ENCODE results near the gene BCLAF3. TPM values are rescaled to one million over a fixed set of nuclear protein-coding genes. Genes with fewer than 3 reads are reported as not detected.

Gene BCLAF3
- total RNA-seq, result 1 to 10 TPM; 3.3 to 6.9 (median 4.8) TPM
- 1 to 10 TPM; 2.2 to 4.2 TPM for polyA plus RNA-seq

DNA sequence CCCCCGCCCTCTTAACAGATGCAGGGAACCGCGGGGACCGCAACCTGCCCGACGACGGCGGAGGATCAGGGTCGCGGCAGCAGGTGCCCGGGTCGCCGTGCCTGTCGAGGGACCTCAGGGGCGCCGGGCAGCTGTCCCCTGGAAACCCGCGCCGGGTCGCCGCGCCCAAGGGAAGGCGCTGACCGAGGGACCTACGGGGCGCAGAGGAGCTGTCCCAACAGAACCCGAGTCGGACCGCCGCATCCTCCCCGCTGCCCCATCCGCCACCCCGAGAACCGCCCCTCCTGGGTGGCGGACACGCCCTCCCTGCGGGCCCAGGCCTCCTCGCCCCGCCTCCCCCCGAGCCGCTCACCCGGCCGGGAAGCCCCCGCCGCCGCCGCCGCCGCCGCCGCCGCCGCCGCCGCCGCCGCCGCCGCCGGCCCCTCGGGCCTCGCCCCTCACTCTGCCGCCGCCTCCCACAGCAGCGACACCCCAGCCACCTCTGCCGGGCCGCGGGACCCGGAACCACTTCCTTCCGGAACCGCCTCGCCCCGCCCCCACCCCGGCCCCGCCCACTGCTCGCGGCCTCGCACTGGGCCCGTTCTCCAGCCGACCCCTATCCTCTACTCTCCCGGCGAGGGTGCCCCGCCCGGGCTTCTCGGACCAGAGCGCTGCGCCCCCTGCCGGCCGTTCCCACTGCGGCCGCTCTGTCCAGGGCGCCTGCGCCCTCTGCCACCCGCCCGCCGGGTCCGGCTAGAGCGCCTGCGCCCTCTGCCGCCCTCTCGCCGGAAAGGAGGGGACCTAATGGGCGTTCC lies at the start of gene BCLAF3:
BCLAF3 (minus strand) TSS at position 506 of the 794 bp plus-strand sequence. CDS start 20,797 bp downstream, outside the sequence.
- peak within 1 kb of the TSS; percentile 49 to 67 (median 60) for H3K4me3 ChIP-seq
- H3K36me3 ChIP-seq, result no peaks in the 10 kb centered on the region
- TF ChIP-seq, protein P1, sequence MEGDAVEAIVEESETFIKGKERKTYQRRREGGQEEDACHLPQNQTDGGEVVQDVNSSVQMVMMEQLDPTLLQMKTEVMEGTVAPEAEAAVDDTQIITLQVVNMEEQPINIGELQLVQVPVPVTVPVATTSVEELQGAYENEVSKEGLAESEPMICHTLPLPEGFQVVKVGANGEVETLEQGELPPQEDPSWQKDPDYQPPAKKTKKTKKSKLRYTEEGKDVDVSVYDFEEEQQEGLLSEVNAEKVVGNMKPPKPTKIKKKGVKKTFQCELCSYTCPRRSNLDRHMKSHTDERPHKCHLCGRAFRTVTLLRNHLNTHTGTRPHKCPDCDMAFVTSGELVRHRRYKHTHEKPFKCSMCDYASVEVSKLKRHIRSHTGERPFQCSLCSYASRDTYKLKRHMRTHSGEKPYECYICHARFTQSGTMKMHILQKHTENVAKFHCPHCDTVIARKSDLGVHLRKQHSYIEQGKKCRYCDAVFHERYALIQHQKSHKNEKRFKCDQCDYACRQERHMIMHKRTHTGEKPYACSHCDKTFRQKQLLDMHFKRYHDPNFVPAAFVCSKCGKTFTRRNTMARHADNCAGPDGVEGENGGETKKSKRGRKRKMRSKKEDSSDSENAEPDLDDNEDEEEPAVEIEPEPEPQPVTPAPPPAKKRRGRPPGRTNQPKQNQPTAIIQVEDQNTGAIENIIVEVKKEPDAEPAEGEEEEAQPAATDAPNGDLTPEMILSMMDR (IDR thresholded peaks at IDR 0.05), result peak; percentile 77 to 85 (median 83)
- DNase-seq, result peak; percentile 82 to 95 (median 92)
- no peaks in the 10 kb centered on the region for H3K27me3 ChIP-seq
- no peaks in the 10 kb centered on the region for H3K9me3 ChIP-seq
- no peak for FAIRE-seq
- ATAC-seq, result peak; percentile 97 to 99 (median 98)
- peak within 1 kb of the TSS in 3 of 4 donors; percentile 42 to 84 (median 72) for H3K27ac ChIP-seq
- no peaks in the 10 kb centered on the region for H3K4me1 ChIP-seq
- intact Hi-C loops (cut with DNase I), result no loop called here
- WGBS, 2 donors, result 1 to 17% methylated on average over 52 to 95 of the region's 103 CpGs

DNA sequence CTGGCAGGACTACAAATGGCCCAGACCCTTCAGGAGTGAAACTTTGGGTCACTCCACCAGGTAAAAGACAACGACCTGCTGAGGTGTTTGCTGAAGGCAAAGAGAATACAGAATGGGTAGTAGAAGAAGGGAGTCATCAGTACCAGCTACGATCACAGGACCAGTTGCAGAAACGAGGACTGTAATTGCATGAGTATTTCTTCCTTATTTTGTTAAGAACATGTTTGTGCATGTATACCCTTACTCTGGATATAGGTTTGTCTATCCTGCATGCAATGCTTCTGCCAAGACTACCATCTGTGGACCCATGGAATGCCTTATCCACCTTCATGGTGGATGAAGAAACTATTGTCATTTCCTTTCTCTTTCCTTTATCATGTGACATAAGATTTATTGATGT lies 48.1 kb upstream of the BCLAF3 start:
- Histone ChIP-seq H3K4me3 (no peak overlapping the region), H3K4me1 (no peaks in the 10 kb centered on the region), H3K9me3 (no peaks in the 10 kb centered on the region), H3K27me3 (no peaks in the 10 kb centered on the region), H3K36me3 (no peaks in the 10 kb centered on the region), H3K27ac (no peak overlapping the region)
- DNase-seq (no peak), ATAC-seq (no peak), FAIRE-seq (no peak)
- TF ChIP-seq, protein P1 (IDR thresholded peaks at IDR 0.05), result no peak
- intact Hi-C loops (cut with DNase I), result no loop called here
- WGBS, 2 donors, result 76% methylated on average over 3 of the region's 3 CpGs

DNA sequence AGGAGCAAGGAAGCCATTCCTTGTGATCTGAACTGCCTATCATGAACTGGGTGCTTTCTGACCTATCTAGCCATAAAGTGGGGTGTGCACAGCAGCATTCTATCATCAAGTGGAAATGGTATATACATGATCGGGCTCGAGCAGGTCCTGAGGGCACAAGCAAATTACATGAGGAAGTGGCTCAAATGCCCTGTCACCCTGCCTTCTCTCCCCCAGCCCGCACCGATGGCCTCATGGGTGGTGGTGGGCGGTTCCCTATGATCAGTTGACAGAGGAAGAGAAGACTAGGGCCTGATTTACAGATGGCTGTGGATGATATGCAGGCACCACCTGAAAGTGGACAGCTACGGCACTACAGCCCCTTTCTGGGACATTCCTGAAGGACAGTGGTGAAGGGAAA lies 46.3 kb upstream of the BCLAF3 start:
- Histone ChIP-seq H3K9me3 (no peaks in the 10 kb centered on the region), H3K4me3 (no peak overlapping the region), H3K36me3 (no peaks in the 10 kb centered on the region), H3K4me1 (no peaks in the 10 kb centered on the region), H3K27me3 (no peaks in the 10 kb centered on the region), H3K27ac (no peak overlapping the region)
- DNase-seq (no peak), ATAC-seq (no peak), FAIRE-seq (no peak)
- WGBS, 2 donors, result 87 to 89% methylated on average over 6 of the region's 6 CpGs
- TF ChIP-seq, protein P1 (IDR thresholded peaks at IDR 0.05), result no peak
- intact Hi-C loops (cut with DNase I), result no loop called here

DNA sequence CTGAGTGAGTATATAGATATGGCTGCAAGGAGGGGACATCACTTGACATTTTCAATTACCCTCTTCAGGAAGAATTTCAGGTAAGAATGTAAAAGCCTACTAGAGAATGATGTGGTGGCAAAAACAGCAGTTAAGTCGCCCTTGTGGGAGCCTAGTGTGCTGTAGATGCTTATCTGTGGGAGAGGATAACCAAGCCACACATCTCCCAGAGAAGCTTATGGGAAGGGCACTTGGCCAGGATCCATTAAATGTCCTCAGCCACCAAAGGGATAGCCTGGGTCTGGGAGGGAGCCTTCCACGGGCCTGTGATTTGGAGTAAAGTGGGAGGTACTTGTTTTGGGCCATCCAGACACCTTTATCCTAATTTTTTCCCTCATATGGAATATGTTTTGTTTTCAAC lies 41.3 kb upstream of the BCLAF3 start:
- DNase-seq, result no peak
- H3K4me3 ChIP-seq, result no peak overlapping the region
- TF ChIP-seq, protein P1 (IDR thresholded peaks at IDR 0.05), result no peak
- H3K27ac ChIP-seq, result no peak overlapping the region
- ATAC-seq, result no peak
- no peaks in the 10 kb centered on the region for H3K9me3 ChIP-seq
- H3K36me3 ChIP-seq, result no peaks in the 10 kb centered on the region
- no peak for FAIRE-seq
- intact Hi-C loops (cut with DNase I), result no loop called here
- 83 to 92% methylated on average over 2 of the region's 2 CpGs for WGBS, 2 donors
- peaks cover 0 to 16% (median 14%) of the 10 kb centered on the region in 3 donors for H3K4me1 ChIP-seq
- H3K27me3 ChIP-seq, result no peaks in the 10 kb centered on the region

DNA sequence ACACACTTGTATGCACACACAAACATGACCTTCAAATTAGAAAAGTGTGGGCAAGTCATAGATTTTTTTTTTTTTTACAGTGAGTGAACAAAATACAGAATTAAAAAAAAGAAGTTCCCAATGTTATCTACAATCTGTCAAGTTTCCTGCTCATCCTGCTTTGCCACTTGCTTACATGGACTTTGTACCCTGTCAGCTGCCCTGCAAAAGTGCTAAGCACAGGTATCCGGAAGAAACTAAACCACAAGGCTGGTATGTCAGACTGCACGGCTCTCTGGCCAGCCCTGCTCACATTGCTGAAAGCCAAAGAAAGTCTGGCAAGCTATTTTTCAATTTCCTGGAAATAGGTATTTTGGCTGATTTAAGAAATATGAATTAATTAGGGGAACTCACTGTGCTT lies 38.9 kb upstream of the BCLAF3 start:
- no peak overlapping the region for H3K4me3 ChIP-seq
- peak; percentile 96 for FAIRE-seq
- WGBS, 2 donors, result 8 to 10% methylated on average over 2 of the region's 2 CpGs
- peak in 4 of 6 donors; percentile 24 to 61 (median 44) for DNase-seq
- H3K27ac ChIP-seq, result peak overlapping the region in 3 of 4 donors; percentile 12 to 67 (median 50)
- peaks cover 0 to 16% (median 14%) of the 10 kb centered on the region in 3 donors for H3K4me1 ChIP-seq
- TF ChIP-seq, protein P1 (IDR thresholded peaks at IDR 0.05), result no peak
- intact Hi-C loops (cut with DNase I), result no loop called here
- no peaks in the 10 kb centered on the region for H3K27me3 ChIP-seq
- H3K36me3 ChIP-seq, result no peaks in the 10 kb centered on the region
- peak; percentile 87 to 98 (median 95) for ATAC-seq
- H3K9me3 ChIP-seq, result no peaks in the 10 kb centered on the region
